LNCAP (cell line): Measurements from ENCODE around the gene PARP1.

Source experiments
- TF ChIP-seq, protein P1 (sequence below): fragments of 450-650 bp; IDR thresholded peaks from 2 replicates; pipeline ENCODE4 v1.5.1; 2017; ENCODE audit warnings: mild to moderate bottlenecking

PARP1 gene

DNA sequence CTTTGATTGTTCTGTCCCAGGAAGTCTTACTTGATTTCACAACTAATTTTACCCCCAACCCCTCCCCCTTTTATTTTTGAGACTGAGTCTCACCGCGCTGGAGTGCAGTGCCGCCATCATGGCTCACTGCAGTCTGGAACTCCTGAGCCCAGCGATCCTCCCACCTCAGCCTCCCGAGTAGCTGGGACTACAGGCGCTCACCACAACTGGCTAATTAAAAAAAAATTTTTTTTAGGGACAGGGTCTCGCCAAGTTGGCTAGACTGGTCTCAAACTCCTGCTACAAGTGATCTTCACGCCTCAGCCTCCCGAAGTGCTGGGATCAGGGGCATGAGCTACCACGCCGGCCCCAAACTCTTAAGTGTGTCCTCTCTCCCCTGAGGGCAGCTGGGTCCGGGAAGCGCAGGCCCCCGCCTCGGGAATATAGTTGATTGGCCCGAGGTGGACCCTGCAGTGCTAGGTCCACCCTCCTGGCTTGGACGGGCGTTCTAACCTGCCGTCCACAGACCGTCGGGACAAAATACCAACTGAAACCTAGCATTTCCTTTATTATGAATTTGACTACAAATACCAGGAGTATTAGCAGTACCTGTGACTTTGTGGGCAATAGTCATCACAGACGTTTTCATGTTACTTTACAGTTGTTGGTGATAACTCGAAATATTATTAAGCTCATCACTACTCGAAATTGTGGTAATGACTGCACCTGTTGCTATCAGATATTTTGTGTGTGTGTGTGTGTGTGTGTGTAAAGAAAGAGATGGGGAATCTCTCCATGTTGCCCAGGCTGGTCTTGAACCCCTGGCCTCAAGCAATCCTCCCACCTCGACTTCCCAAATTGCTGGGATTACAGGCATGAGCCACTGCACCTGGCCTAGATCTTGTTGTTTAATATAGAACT, 642 bp upstream of the PARP1 start:
- TF ChIP-seq, protein P1, sequence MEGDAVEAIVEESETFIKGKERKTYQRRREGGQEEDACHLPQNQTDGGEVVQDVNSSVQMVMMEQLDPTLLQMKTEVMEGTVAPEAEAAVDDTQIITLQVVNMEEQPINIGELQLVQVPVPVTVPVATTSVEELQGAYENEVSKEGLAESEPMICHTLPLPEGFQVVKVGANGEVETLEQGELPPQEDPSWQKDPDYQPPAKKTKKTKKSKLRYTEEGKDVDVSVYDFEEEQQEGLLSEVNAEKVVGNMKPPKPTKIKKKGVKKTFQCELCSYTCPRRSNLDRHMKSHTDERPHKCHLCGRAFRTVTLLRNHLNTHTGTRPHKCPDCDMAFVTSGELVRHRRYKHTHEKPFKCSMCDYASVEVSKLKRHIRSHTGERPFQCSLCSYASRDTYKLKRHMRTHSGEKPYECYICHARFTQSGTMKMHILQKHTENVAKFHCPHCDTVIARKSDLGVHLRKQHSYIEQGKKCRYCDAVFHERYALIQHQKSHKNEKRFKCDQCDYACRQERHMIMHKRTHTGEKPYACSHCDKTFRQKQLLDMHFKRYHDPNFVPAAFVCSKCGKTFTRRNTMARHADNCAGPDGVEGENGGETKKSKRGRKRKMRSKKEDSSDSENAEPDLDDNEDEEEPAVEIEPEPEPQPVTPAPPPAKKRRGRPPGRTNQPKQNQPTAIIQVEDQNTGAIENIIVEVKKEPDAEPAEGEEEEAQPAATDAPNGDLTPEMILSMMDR = no peak

DNA sequence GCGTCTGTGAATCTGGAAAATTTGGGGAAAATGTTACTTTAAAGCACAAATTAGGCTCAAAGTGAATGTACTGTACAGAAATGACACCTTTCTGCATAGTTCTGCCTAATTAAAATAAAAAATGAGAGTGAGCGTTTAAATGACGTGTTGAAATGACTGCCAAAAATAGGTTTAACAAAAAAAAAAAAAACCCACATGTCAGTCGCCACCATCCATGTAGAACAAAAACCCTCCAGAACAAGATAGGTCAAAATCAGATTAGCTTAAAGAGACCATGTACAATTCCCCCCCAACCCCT, 745 bp downstream of the PARP1 start:
- TF ChIP-seq, protein P1 = no peak

DNA sequence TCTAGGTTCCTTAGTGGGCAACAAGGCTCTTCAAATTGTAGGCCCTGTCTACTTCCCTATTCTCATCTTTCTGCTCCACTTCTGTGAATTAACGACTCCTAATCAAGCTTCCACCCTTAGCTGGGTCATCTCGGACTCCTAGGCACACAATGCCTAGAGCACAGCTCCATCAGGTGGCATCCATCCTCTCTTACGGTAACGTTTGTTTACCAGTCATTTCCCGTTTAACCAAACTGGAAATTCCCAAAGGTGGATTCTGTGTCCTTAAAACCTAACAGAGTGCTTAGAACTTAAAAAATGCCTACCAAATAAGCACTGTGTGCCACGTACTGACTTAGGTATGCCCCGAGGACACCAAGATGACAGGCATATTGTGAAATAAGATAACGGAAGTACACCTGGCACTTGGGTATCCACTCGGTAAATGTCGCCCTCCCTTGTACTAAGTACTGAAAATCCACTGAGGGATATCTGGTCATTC, 1.5 kb downstream of the PARP1 start:
- TF ChIP-seq, protein P1 = no peak; the same call in 1 of the 2 replicates

DNA sequence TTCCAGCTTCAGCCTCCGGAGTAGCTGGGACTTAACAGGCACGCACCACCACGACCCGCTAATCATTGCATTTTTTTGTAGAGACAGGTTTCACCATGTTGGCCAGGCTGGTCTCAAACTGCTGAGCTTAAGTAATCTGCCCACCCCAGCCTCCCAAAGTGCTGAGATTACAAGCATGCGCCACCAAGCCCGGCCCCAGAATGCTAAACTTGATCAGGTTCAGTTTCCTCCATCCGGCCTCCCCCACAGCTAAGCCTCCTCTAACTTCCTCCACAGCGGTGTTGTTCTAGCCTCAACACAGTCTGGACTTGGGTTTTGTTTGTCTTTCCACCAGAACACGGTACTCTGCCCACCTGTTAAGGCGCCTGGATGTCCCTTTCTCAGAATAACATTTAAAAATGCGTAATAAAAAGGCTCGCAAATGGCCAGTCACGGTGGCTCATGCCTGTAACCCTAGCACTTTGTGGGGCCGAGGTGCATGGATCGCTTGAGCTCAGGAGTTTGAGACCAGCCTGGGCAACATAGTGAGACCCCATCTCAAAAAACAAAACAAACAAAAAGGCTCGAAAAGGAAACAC, 2.4 kb downstream of the PARP1 start:
- TF ChIP-seq, protein P1 = no peak

DNA sequence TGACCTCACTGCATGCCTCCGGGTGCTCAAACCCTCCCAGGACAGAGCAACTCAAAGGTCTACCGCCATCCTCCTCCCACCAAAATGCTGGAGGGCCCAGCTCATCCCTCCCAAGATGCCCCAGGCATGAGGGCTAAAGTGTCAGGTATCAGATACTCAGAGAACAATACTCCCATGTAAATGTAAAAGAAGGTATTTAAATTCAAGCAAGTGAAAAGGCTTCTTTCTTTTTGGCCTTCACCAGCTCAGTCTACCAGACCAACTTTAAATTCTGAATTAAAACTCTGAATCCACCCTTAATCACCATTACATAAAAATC, 3.0 kb downstream of the PARP1 start:
- TF ChIP-seq, protein P1 = no peak

DNA sequence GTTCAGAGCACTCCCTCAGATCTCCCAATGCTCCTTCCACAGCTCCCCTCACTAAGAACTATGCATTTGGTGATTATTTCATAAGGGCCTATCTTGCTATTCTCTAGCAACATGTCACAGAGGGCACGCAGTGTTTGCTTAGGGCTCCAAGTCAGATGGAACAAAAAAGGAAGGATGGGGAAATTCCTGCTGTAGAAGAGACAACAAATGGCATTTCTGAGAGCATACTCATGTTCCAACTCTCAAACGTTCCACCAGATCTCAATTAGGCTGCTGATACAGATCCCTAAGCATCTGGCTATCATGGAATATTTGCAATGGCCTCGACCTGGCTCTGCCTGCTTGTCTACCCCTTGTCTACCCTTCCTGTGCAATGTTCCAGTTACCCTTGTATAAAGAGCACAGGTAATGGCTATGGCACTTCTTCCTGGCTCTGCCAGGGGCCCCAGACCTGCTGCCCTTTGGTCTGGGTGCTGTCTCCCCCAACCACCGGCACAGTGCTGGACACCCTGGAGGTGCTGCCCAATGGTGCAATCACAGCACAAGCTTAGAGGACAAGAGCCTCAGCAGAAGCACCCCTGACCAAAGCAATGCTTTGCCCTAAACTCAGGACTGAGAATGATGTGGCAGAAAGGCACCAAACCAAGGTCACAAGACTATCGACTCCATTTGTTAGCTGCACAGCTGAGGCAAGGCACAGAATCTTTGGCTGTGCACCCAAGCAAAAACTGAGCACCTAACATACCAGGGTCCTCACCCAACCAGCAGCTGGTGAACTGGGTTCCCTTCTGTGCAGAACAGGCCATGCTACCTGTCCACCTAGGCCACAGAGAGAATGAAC, 3.6 kb downstream of the PARP1 start:
- TF ChIP-seq, protein P1 = no peak

DNA sequence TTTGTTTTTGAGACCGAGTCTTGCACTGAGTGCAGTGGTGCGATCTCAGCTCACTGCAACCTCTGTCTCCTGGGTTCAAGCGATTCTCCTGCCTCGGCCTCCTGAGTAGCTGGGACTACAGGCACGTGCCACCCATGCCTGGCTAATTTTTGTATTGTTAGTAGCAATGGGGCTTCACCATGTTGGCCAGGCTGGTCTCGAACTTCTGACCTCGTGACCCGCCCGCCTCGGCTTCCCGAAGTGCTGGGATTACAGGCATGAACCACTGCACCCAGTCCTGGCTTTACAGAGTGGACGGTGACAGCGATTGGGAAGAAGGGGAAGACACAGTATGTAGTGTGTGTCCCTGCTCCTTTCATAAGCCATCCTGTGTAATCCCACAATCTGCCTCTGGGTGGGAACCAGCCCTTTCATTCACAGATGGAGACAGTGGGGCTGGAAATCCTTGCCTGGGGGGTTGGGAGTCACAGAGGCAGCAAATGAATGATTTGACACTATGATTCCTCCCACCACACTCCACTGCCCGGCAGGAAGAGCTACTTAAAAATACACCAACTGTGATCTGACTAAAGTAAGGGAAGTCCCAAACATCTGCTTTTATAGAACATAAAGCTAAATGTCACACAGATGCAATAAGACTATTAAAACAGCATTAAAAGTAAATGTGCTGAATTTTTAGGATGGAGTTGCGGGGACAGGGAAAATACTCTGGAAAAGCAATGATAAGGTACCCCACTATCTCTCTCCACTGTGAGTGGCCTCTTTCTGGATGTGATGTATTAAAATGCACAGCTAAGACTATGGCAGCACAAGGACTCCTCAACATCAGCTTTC, 4.5 kb downstream of the PARP1 start:
- TF ChIP-seq, protein P1 = no peak; the same call in 1 of the 2 replicates
